ENCODE data around the gene CDPF1.
"Not testable (repeated sequence)": the region's sequence is repeated elsewhere in the genome, so short reads cannot be mapped to it uniquely, and the experiment has no call there.

The CDPF1 gene

GRCh38 chr22:46219636-46220035, 30.5 kb downstream of the CDPF1 start:
- no peak for DNase-seq

- no peak for DNase-seq
Measured at GRCh38 chr22:46214616-46215015, 35.5 kb downstream of the CDPF1 start.

GRCh38 chr22:46214149-46214548, 35.9 kb downstream of the CDPF1 start:
- no peak for DNase-seq

- DNase-seq: no peak
Measured at GRCh38 chr22:46213052-46213451, 37.0 kb downstream of the CDPF1 start.

- no peak for DNase-seq
Measured at GRCh38 chr22:46212195-46212594, 37.9 kb downstream of the CDPF1 start.

GRCh38 chr22:46209262-46209661, 40.8 kb downstream of the CDPF1 start:
- no peak for DNase-seq

- no peak for DNase-seq
Measured at GRCh38 chr22:46203601-46203980, 46.5 kb downstream of the CDPF1 start.

GRCh38 chr22:46202897-46203600, 47.0 kb downstream of the CDPF1 start:
- DNase-seq: no peak

- no peak for DNase-seq
Measured at GRCh38 chr22:46201059-46201757, 48.9 kb downstream of the CDPF1 start.

GRCh38 chr22:46198806-46199205, 51.3 kb downstream of the CDPF1 start:
- not testable (repeated sequence) for DNase-seq

GRCh38 chr22:46198274-46198673, 51.8 kb downstream of the CDPF1 start:
- DNase-seq: no peak

GRCh38 chr22:46196278-46196677, 53.8 kb downstream of the CDPF1 start:
- DNase-seq: no peak

GRCh38 chr22:46195487-46196165, 54.5 kb downstream of the CDPF1 start:
- DNase-seq: no peak

Data from kidney glomerular epithelial cell (primary cell).